Endodermal cell (in vitro differentiated cells): ENCODE results near the gene TMEM207. TPM values are rescaled to one million over a fixed set of nuclear protein-coding genes. Genes with fewer than 3 reads are reported as not detected.

Source experiments
- DNase-seq: peaks from one replicate; pipeline ENCODE4 v3.0.0-alpha.2; 2017
- H3K27ac ChIP-seq: 2 replicates; pipeline ENCODE4 v1.5.1; 2013; ENCODE audit warnings: mild to moderate bottlenecking, low read depth, low read length, moderate library complexity
- H3K27me3 ChIP-seq: 2 replicates; pipeline ENCODE4 v1.6.1; 2013; ENCODE audit warnings: mild to moderate bottlenecking, low read length, moderate library complexity; ENCODE audit not compliant: insufficient read depth, control insufficient read depth, poor library complexity, severe bottlenecking
- H3K36me3 ChIP-seq: 2 replicates; pipeline ENCODE4 v1.7.0; 2013; ENCODE audit warnings: mild to moderate bottlenecking, low read length, moderate library complexity; ENCODE audit not compliant: control insufficient read depth, insufficient read depth
- H3K4me1 ChIP-seq: one replicate; pipeline ENCODE4 v1.7.0; 2013; ENCODE audit warnings: low read length; ENCODE audit not compliant: control insufficient read depth, insufficient read depth
- H3K4me3 ChIP-seq: 2 replicates; pipeline ENCODE4 v1.5.1; 2013; ENCODE audit warnings: mild to moderate bottlenecking, low read length, moderate library complexity
- H3K9ac ChIP-seq: 2 replicates; pipeline ENCODE4 v1.6.1; 2013; ENCODE audit warnings: mild to moderate bottlenecking, low read length, moderate library complexity; ENCODE audit not compliant: poor library complexity, severe bottlenecking; ENCODE audit errors: extremely low read depth
- H3K9me3 ChIP-seq: 2 replicates; pipeline ENCODE4 v1.6.1; 2013; ENCODE audit warnings: mild to moderate bottlenecking, low read length, moderate library complexity; ENCODE audit not compliant: control insufficient read depth
- H3K27ac Mint-ChIP-seq: 2 replicates; pipeline ENCODE4 v1.8.0; 2020; ENCODE audit warnings: mixed read lengths
- H3K27me3 Mint-ChIP-seq: 2 replicates; pipeline ENCODE4 v1.8.0; 2021; ENCODE audit warnings: mild to moderate bottlenecking, mixed read lengths; ENCODE audit not compliant: insufficient read depth
- H3K36me3 Mint-ChIP-seq: 2 replicates; pipeline ENCODE4 v1.8.0; 2020; ENCODE audit warnings: low read depth, mixed read lengths
- H3K4me1 Mint-ChIP-seq: 2 replicates; pipeline ENCODE4 v1.8.0; 2020; ENCODE audit warnings: mixed read lengths
- H3K4me3 Mint-ChIP-seq: 2 replicates; pipeline ENCODE4 v1.8.0; 2020; ENCODE audit warnings: mild to moderate bottlenecking, moderate library complexity, mixed read lengths
- H3K9me3 Mint-ChIP-seq: 2 replicates; pipeline ENCODE4 v1.8.0; 2020; ENCODE audit warnings: mild to moderate bottlenecking, mixed read lengths
- CTCF ChIP-seq: fragments of 200-600 bp; sonication (generic); conservative IDR thresholded peaks from 2 replicates; pipeline ENCODE4 v1.5.0; 2021; ENCODE audit warnings: antibody characterized with exemption, mild to moderate bottlenecking
- WGBS, 2 experiments: methylation state at CpG; one replicate each; pipeline versions ENCODE4 v1.1.5 to v1.1.7; 2013; ENCODE audit warnings: missing lambda C conversion rate in 2 of 2, mixed read lengths in 1 of 2; ENCODE audit not compliant: insufficient coverage in 1 of 2, insufficient read length in 1 of 2; 5-methylcytosine and 5-hydroxymethylcytosine counted together
- long read RNA-seq, 4 experiments: library from polyadenylated mRNA in 2 of 4; library from RNA in 1 of 4; library from capped mRNA in 1 of 4; stranded (forward) in 3 of 4; unstranded in 1 of 4; transcript quantifications; one replicate each; pipeline ENCODE4 v2.0.0, GENCODE V29; 2020 to 2021; ENCODE audit warnings: inconsistent platforms in 1 of 4
- polyA plus RNA-seq, 2 experiments: library from polyadenylated mRNA; stranded (reverse); fragments of 50-300 nt; gene quantifications; one replicate each; pipeline ENCODE4 v1.2.3, GENCODE V29; 2013
- total RNA-seq, 2 donors: library from RNA; stranded (reverse); fragmentation: NEBNext Ultra II Directional in 1 of 2; extraction: Animal tissue kit (Norgen Biotek cat#: 25700) in 1 of 2; gene quantifications; 2 replicates in 1 of 2; 3 replicates in 1 of 2; pipeline ENCODE4 v1.2.1, GENCODE V29; 2021

Gene TMEM207
- not detected for total RNA-seq
- polyA plus RNA-seq (2013, experiment 1 of 2), result not detected
- not detected for polyA plus RNA-seq (2013, experiment 2 of 2)
- long read RNA-seq, experiment 1, result 0 reads
- long read RNA-seq, experiment 2, result 0 reads
- long read RNA-seq, experiment 3, result 0 reads
- long read RNA-seq, experiment 4, result 0 reads

GRCh38 chr3:190449801-190450200, at the start of gene TMEM207:
TSS of gene TMEM207 (minus strand) at chr3:190449901. CDS start at chr3:190449809, 92 bp downstream.
- Histone ChIP-seq H3K9me3 (no peaks in the 10 kb centered on the region), H3K27ac (no peak within 1 kb of the TSS), H3K4me3 (no peak within 1 kb of the TSS), H3K36me3 (no peaks in the 10 kb centered on the region), H3K4me1 (peaks cover 14% of the 10 kb centered on the region), H3K27me3 (no peaks in the 10 kb centered on the region), H3K9ac (no peak within 1 kb of the TSS)
- WGBS, 2 experiments, result 85% methylated on average over 1 of the region's 1 CpG; no CpG with 5 or more reads in 1 of the 2 experiments
- no peak for DNase-seq
- H3K4me1 Mint-ChIP-seq, result peaks cover 42% of the 10 kb centered on the region
- H3K27me3 Mint-ChIP-seq, result no peaks in the 10 kb centered on the region
- H3K4me3 Mint-ChIP-seq, result no peak within 1 kb of the TSS
- no peaks in the 10 kb centered on the region for H3K36me3 Mint-ChIP-seq
- H3K9me3 Mint-ChIP-seq, result no peaks in the 10 kb centered on the region
- no peak within 1 kb of the TSS for H3K27ac Mint-ChIP-seq
- no peak for TF ChIP-seq CTCF

GRCh38 chr3:190499122-190499521, 49.4 kb upstream of the TMEM207 start:
- H3K9me3 Mint-ChIP-seq, result no peaks in the 10 kb centered on the region
- TF ChIP-seq CTCF, result no peak
- no peaks in the 10 kb centered on the region for H3K36me3 Mint-ChIP-seq
- Histone ChIP-seq H3K4me3 (no peak overlapping the region), H3K27me3 (no peaks in the 10 kb centered on the region), H3K27ac (no peak overlapping the region), H3K4me1 (no peaks in the 10 kb centered on the region), H3K9me3 (no peaks in the 10 kb centered on the region), H3K9ac (no peak overlapping the region), H3K36me3 (no peaks in the 10 kb centered on the region)
- 44 to 100% methylated on average over 1 to 2 of the region's 2 CpGs for WGBS, 2 experiments
- H3K4me3 Mint-ChIP-seq, result no peak overlapping the region
- no peak overlapping the region for H3K27ac Mint-ChIP-seq
- peaks cover 3% of the 10 kb centered on the region for H3K4me1 Mint-ChIP-seq
- DNase-seq, result no peak
- no peaks in the 10 kb centered on the region for H3K27me3 Mint-ChIP-seq

DNA sequence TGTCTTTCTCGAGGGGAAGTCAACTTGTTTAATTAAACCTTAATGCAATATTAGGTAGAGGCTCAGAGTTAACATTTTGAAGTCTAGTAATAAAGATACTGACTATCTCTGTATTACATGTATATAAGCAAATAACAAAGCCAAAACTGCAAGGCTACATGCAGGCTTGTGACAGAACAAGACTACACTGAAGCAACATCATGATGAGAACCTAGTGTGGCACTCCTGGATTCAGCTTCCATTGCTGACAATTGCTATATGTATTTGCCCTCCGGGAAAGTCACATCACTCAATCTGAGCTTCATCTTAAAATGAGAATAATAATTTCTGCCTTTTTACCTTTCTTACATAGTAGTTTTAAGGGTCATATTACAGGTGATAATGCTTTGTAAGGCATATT, 48.6 kb upstream of the TMEM207 start:
- no peaks in the 10 kb centered on the region for H3K9me3 Mint-ChIP-seq
- no peak overlapping the region for H3K4me3 Mint-ChIP-seq
- no peaks in the 10 kb centered on the region for H3K36me3 ChIP-seq
- H3K4me3 ChIP-seq, result no peak overlapping the region
- no peak overlapping the region for H3K9ac ChIP-seq
- no peak overlapping the region for H3K27ac ChIP-seq
- no peaks in the 10 kb centered on the region for H3K4me1 Mint-ChIP-seq
- H3K27ac Mint-ChIP-seq, result no peak overlapping the region
- H3K4me1 ChIP-seq, result no peaks in the 10 kb centered on the region
- H3K36me3 Mint-ChIP-seq, result no peaks in the 10 kb centered on the region
- no peak for TF ChIP-seq CTCF
- WGBS, 2 experiments, result 85% methylated on average over 2 of the region's 2 CpGs; no CpG with 5 or more reads in 1 of the 2 experiments
- no peaks in the 10 kb centered on the region for H3K27me3 Mint-ChIP-seq
- no peak for DNase-seq
- H3K27me3 ChIP-seq, result no peaks in the 10 kb centered on the region
- no peaks in the 10 kb centered on the region for H3K9me3 ChIP-seq
